ENCODE data around the gene APC.
A peak's percentile ranks its signal among the peaks of the same experiment; 100 is the strongest.
"Not testable (repeated sequence)": the region's sequence is repeated elsewhere in the genome, so short reads cannot be mapped to it uniquely, and the experiment has no call there.

Gene APC

GRCh38 chr5:112737463-112738190 lies at the start of gene APC:
Gene APC, plus strand, starts transcription at chr5:112737885. Its CDS starts 17,006 bp downstream, at chr5:112754891.
- peak; percentile 76 to 78 for DNase-seq

- DNase-seq: no peak
Measured at GRCh38 chr5:112689155-112689909, 48.4 kb upstream of the APC start.

- DNase-seq: no peak
Measured at GRCh38 chr5:112690605-112691338, 46.9 kb upstream of the APC start.

GRCh38 chr5:112691339-112691680 lies 46.4 kb upstream of the APC start:
- no peak for DNase-seq

- peak in 1 of 2 donors; percentile 28 for DNase-seq
Measured at GRCh38 chr5:112691758-112692157, 45.9 kb upstream of the APC start.

- DNase-seq: no peak
Measured at GRCh38 chr5:112692472-112692871, 45.2 kb upstream of the APC start.

GRCh38 chr5:112693301-112693700 lies 44.4 kb upstream of the APC start:
- DNase-seq: no peak

GRCh38 chr5:112694853-112695709 lies 42.6 kb upstream of the APC start:
- no peak for DNase-seq

GRCh38 chr5:112696786-112697185 lies 40.9 kb upstream of the APC start:
- DNase-seq: no peak

- no peak for DNase-seq
Measured at GRCh38 chr5:112697322-112697721, 40.4 kb upstream of the APC start.

- DNase-seq: no peak
Measured at GRCh38 chr5:112697833-112698232, 39.9 kb upstream of the APC start.

GRCh38 chr5:112703866-112704820 lies 33.5 kb upstream of the APC start:
- no peak for DNase-seq

- DNase-seq: no peak
Measured at GRCh38 chr5:112706446-112707016, 31.2 kb upstream of the APC start.

- peak; percentile 99 for DNase-seq
Measured at GRCh38 chr5:112707187-112708102, 30.2 kb upstream of the APC start.

GRCh38 chr5:112708103-112708622 lies 29.5 kb upstream of the APC start:
- no peak for DNase-seq

GRCh38 chr5:112709416-112709815 lies 28.3 kb upstream of the APC start:
- DNase-seq: no peak

- no peak for DNase-seq
Measured at GRCh38 chr5:112710896-112711295, 26.8 kb upstream of the APC start.

- DNase-seq: no peak
Measured at GRCh38 chr5:112711436-112711835, 26.2 kb upstream of the APC start.

GRCh38 chr5:112713206-112713605 lies 24.5 kb upstream of the APC start:
- DNase-seq: no peak

GRCh38 chr5:112716895-112717294 lies 20.8 kb upstream of the APC start:
- not testable (repeated sequence) for DNase-seq

Data from CD4-positive, alpha-beta T cell treated with Interleukin-1 beta for 1 hour (primary cell).